Ovary (tissue), 3 donors: ENCODE measurements around the gene PRKCE.

Experiments
- POLR2A ChIP-seq: fragments of 450-650 bp; IDR thresholded peaks from one replicate; pipeline ENCODE4 v1.6.1; 2017; ENCODE audit warnings: antibody characterized with exemption, mild to moderate bottlenecking, moderate library complexity
- TF ChIP-seq, protein P1 (sequence below), 3 donors: fragments of 450-650 bp in 2 of 3; fragments of 200-600 bp in 1 of 3; IDR thresholded peaks; one replicate each; pipeline versions ENCODE4 v1.5.1 to v1.8.0; 2016 to 2022; ENCODE audit warnings: antibody characterized with exemption in 3 of 3, mild to moderate bottlenecking in 1 of 3
- donor health status: DM: no; HTN: no; CAD: no.

DNA sequence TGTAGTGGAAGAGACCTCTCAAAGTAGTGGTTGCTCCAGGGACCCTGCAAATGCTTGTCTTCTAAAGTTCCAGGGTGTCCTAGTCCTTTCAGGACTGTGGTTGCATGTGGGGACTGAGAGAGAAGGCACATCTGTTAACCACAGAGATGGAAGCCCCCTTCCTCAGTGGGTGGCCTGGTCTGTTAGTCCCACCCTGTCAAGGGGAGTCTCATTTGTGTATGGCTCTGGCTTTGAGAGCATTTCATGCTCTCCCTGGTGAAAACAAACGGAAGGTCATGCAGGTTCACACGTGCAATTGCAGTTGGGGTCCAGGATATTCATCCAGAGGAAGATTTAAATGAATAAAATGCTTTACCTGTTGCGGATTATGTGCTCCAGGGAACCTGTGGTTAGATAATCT, 219.6 kb downstream of the PRKCE start:
- TF ChIP-seq, protein P1, sequence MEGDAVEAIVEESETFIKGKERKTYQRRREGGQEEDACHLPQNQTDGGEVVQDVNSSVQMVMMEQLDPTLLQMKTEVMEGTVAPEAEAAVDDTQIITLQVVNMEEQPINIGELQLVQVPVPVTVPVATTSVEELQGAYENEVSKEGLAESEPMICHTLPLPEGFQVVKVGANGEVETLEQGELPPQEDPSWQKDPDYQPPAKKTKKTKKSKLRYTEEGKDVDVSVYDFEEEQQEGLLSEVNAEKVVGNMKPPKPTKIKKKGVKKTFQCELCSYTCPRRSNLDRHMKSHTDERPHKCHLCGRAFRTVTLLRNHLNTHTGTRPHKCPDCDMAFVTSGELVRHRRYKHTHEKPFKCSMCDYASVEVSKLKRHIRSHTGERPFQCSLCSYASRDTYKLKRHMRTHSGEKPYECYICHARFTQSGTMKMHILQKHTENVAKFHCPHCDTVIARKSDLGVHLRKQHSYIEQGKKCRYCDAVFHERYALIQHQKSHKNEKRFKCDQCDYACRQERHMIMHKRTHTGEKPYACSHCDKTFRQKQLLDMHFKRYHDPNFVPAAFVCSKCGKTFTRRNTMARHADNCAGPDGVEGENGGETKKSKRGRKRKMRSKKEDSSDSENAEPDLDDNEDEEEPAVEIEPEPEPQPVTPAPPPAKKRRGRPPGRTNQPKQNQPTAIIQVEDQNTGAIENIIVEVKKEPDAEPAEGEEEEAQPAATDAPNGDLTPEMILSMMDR (IDR thresholded peaks at IDR 0.05): no peak
- no peak for TF ChIP-seq POLR2A
